Natural killer cell (primary cell): ENCODE data around the gene CDC16. TPM values are rescaled to one million over a fixed set of nuclear protein-coding genes. Genes with fewer than 3 reads are reported as not detected.

ENCODE experiments used
- ATAC-seq, 3 donors: fragments of 150-1000 bp in 2 of 3; fragments of 200-7000 bp in 1 of 3; cut with Tn5 transposase; 1 replicate in 1 of 3; 2 replicates in 2 of 3; pipeline ENCODE4 v1.10.0; 2021; ENCODE audit warnings: mild to moderate bottlenecking in 2 of 3, moderate library complexity in 2 of 3
- DNase-seq, 2 donors: peaks; one replicate each; pipeline versions ENCODE4 v3.0.0 to v3.0.0-alpha.2; 2013 to 2021; ENCODE audit warnings: mixed read lengths in 1 of 2
- H3K27ac ChIP-seq: one replicate; pipeline ENCODE4 v1.5.1; 2013; ENCODE audit warnings: mild to moderate bottlenecking, low read length
- H3K27me3 ChIP-seq: one replicate; pipeline ENCODE4 v1.6.1; 2013; ENCODE audit warnings: low read length; ENCODE audit not compliant: control insufficient read depth, insufficient read depth
- H3K36me3 ChIP-seq: one replicate; pipeline ENCODE4 v1.6.1; 2013; ENCODE audit warnings: low read length; ENCODE audit not compliant: control insufficient read depth, insufficient read depth
- H3K4me1 ChIP-seq: one replicate; pipeline ENCODE4 v1.6.1; 2013; ENCODE audit warnings: low read length; ENCODE audit not compliant: control insufficient read depth, insufficient read depth
- H3K4me3 ChIP-seq: one replicate; pipeline ENCODE4 v1.5.1; 2013; ENCODE audit warnings: low read length
- H3K9me3 ChIP-seq: one replicate; pipeline ENCODE4 v1.6.1; 2013; ENCODE audit warnings: low read length; ENCODE audit not compliant: control insufficient read depth, insufficient read depth
- H3K27ac Mint-ChIP-seq, 2 donors: one replicate each; pipeline ENCODE4 v1.8.0; 2022; ENCODE audit warnings: mild to moderate bottlenecking in 2 of 2, mixed read lengths in 2 of 2, moderate library complexity in 1 of 2
- H3K27me3 Mint-ChIP-seq, 2 donors: one replicate each; pipeline ENCODE4 v1.8.0; 2022; ENCODE audit warnings: low read depth in 2 of 2, mixed read lengths in 2 of 2
- H3K36me3 Mint-ChIP-seq: one replicate; pipeline ENCODE4 v1.8.0; 2022; ENCODE audit warnings: mixed read lengths
- H3K4me1 Mint-ChIP-seq, 2 donors: one replicate each; pipeline ENCODE4 v1.8.0; 2022; ENCODE audit warnings: mixed read lengths in 2 of 2
- H3K4me3 Mint-ChIP-seq: one replicate; pipeline ENCODE4 v1.8.0; 2022; ENCODE audit warnings: mild to moderate bottlenecking, moderate library complexity, mixed read lengths
- H3K9me3 Mint-ChIP-seq, 2 donors: one replicate each; pipeline ENCODE4 v1.8.0; 2022; ENCODE audit warnings: mixed read lengths in 2 of 2
- CTCF ChIP-seq: fragments of 200-600 bp; IDR thresholded peaks from one replicate; pipeline ENCODE4 v1.8.0; 2022; ENCODE audit warnings: antibody characterized with exemption
- WGBS: methylation state at CpG from one replicate; pipeline ENCODE4 v1.1.7; 2013; ENCODE audit warnings: missing lambda C conversion rate; ENCODE audit not compliant: insufficient coverage; 5-methylcytosine and 5-hydroxymethylcytosine counted together
- intact Hi-C: fragments of 100-400 bp; cut with micrococcal nuclease; formaldehyde crosslinking; loops from one replicate; pipeline ENCODE4 v1.14.2; 2022
- total RNA-seq, 4 donors: library from RNA; stranded (reverse); fragments of 120-200 nt in 1 of 4; gene quantifications; one replicate each; pipeline versions ENCODE4 v1.2.3 to v1.2.4, GENCODE V29; 2013 to 2022

Gene CDC16
- total RNA-seq, 3 donors from 2014 or later (not counting 1 experiment from before 2014, with no cell fraction given): 61.4 to 75.9 (median 70.7) TPM

- WGBS: 44% methylated on average over 3 of the region's 6 CpGs
- peak in 1 of 2 donors; percentile 59 for DNase-seq
- Mint-ChIP-seq H3K4me3 (peak overlapping the region; percentile 88), H3K4me1 (peaks cover 47 to 68% of the 10 kb centered on the region in 2 donors), H3K9me3 (peaks cover 0 to 2% of the 10 kb centered on the region in 2 donors), H3K36me3 (peaks cover 11% of the 10 kb centered on the region), H3K27ac (peak overlapping the region; percentile 86 to 88), H3K27me3 (no peaks in the 10 kb centered on the region)
- ATAC-seq: peak; percentile 65 to 76 (median 74)
- peak overlapping the region; percentile 29 for H3K4me3 ChIP-seq
- H3K4me1 ChIP-seq: peaks cover 60% of the 10 kb centered on the region
- H3K27ac ChIP-seq: peak overlapping the region; percentile 65
- intact Hi-C loops: loop anchor here (1.0 kb wide), 1 partner anchor 12 kb away; no protein-coding TSS in a partner anchor
- no peak for TF ChIP-seq CTCF
- H3K9me3 ChIP-seq: peaks cover 8% of the 10 kb centered on the region
- H3K27me3 ChIP-seq: no peaks in the 10 kb centered on the region
- peaks cover 27% of the 10 kb centered on the region for H3K36me3 ChIP-seq
These were observed 33.9 kb downstream of the CDC16 start for GRCh38 chr13:114268344-114269280.

- Histone ChIP-seq H3K27me3 (no peaks in the 10 kb centered on the region), H3K4me1 (peaks cover 53% of the 10 kb centered on the region), H3K36me3 (peaks cover 29% of the 10 kb centered on the region), H3K9me3 (peaks cover 8% of the 10 kb centered on the region), H3K4me3 (no peak overlapping the region), H3K27ac (peak overlapping the region; percentile 65)
- Mint-ChIP-seq H3K27me3 (no peaks in the 10 kb centered on the region), H3K9me3 (peaks cover 0 to 2% of the 10 kb centered on the region in 2 donors), H3K4me1 (peaks cover 46 to 62% of the 10 kb centered on the region in 2 donors), H3K4me3 (peak overlapping the region; percentile 88), H3K27ac (peak overlapping the region; percentile 86 to 88), H3K36me3 (peaks cover 11% of the 10 kb centered on the region)
- intact Hi-C loops: no loop called here
- no peak for TF ChIP-seq CTCF
- DNase-seq: no peak
- peak; percentile 1 to 12 (median 8) for ATAC-seq
- WGBS: 87% methylated on average over 3 of the region's 4 CpGs
These were observed 34.6 kb downstream of the CDC16 start for GRCh38 chr13:114269281-114269770.

- ATAC-seq: no peak
- peaks cover 11% of the 10 kb centered on the region for H3K36me3 Mint-ChIP-seq
- intact Hi-C loops: no loop called here
- Histone ChIP-seq H3K27me3 (no peaks in the 10 kb centered on the region), H3K9me3 (peaks cover 6% of the 10 kb centered on the region), H3K36me3 (peaks cover 26% of the 10 kb centered on the region), H3K4me3 (no peak overlapping the region), H3K27ac (no peak overlapping the region), H3K4me1 (peaks cover 21% of the 10 kb centered on the region)
- no peak overlapping the region for H3K4me3 Mint-ChIP-seq
- DNase-seq: no peak
- 100% methylated on average over 1 of the region's 2 CpGs for WGBS
- no peak for TF ChIP-seq CTCF
- H3K9me3 Mint-ChIP-seq: peaks cover 0 to 2% of the 10 kb centered on the region in 2 donors
- no peak overlapping the region for H3K27ac Mint-ChIP-seq
- H3K4me1 Mint-ChIP-seq: peaks cover 38 to 48% of the 10 kb centered on the region in 2 donors
- H3K27me3 Mint-ChIP-seq: no peaks in the 10 kb centered on the region
These were observed 38.3 kb downstream of the CDC16 start for GRCh38 chr13:114272977-114273376.
